GM21515 (cell line): ENCODE data around the gene VILL.

ENCODE experiments used
- ATAC-seq: cut with Tn5 transposase; IDR thresholded peaks from one replicate; pipeline ENCODE4 v1.9.1; 2021; ENCODE audit not compliant: unreplicated experiment

VILL gene

DNA sequence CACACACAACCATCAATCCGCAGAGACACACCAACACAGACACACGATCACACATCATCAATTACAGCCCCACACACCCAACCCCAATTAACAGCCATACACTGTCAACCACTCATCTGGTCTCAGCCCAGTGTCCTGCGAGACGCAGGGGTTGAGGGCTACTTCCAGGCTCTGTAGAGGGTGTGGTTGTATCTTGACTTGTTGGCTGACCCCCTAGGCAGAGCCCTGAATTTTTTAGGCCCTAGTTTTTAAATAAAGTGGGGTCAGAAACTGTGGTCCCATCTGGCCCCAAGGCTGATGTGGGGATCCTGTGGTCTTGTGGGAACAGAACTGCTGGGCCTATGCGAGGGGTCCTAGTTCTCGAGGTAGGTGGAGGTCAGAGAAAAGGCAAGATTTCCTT lies 9.2 kb downstream of the VILL start:
- ATAC-seq: no peak

- no peak for ATAC-seq
These were observed 9.8 kb downstream of the VILL start for GRCh38 chr3:38000242-38000916.

DNA sequence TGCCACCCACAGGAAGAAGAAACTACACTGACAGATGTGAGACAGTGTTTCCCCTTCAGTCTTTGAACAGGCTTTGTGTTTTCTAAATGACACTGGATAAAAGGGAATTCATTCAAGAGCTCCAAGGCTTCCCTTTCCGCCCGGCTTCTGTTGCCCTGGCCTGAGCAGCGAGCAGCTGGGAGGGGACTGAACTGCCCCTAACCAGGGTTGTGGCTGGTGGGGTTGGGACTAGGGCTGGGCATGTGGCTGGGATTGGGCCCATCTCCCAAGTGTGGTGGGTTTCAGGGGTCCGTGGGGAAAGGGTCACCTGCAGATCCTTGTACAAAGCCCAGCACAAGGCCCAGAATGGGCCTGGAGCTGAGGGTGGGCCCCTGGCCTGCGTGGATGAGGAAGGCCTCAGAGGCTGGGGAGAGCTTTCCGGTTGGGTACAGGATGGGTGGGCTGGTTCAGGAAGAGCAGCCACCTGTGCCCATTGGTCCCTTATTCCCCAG lies 10.4 kb downstream of the VILL start:
- ATAC-seq: no peak

DNA sequence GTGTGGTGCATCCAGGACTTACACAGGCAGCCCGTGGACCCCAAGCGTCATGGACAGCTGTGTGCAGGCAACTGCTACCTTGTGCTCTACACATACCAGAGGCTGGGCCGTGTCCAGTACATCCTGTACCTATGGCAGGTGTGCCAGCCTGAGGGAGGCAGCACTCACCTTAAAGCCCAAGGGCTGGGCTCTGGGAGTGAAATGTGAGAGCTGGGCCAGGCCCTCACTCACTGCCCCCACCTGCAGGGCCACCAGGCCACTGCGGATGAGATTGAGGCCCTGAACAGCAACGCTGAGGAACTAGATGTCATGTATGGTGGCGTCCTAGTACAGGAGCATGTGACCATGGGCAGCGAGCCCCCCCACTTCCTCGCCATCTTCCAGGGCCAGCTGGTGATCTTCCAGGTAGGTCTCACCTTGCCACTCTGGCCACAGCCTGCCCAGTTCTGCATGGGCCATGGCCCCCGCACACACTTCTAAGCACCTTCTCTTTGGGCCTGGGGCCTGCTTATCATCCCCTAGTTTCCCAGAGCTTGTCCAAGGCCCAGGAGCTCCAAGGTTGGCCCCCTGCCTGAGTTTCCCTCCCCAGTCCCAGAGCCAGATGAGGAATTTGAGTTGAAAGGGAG lies 11.0 kb downstream of the VILL start:
- no peak for ATAC-seq

- ATAC-seq: no peak
These were observed 11.8 kb downstream of the VILL start for GRCh38 chr3:38002291-38002876.

DNA sequence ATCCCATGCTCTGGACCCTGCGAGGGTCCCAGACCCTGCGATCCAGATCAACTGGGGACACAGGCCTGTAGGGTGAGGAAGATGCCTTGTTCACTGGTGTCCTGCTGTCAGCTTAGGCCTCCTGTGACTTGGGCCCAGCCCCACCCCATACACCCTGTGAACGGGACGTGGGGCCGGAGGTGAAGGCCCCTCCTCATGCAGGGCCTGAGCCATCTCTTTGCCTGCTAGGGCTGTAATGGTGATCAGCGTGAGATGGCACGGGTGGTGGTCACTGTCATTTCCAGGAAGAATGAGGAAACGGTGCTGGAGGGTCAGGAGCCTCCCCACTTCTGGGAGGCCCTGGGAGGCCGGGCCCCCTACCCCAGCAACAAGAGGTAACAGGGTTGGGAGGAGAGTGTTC lies 12.4 kb downstream of the VILL start:
- ATAC-seq: no peak

- peak; percentile 33 for ATAC-seq
These were observed 12.8 kb downstream of the VILL start for GRCh38 chr3:38003371-38003816.

- no peak for ATAC-seq
These were observed 13.3 kb downstream of the VILL start for GRCh38 chr3:38003817-38004414.

DNA sequence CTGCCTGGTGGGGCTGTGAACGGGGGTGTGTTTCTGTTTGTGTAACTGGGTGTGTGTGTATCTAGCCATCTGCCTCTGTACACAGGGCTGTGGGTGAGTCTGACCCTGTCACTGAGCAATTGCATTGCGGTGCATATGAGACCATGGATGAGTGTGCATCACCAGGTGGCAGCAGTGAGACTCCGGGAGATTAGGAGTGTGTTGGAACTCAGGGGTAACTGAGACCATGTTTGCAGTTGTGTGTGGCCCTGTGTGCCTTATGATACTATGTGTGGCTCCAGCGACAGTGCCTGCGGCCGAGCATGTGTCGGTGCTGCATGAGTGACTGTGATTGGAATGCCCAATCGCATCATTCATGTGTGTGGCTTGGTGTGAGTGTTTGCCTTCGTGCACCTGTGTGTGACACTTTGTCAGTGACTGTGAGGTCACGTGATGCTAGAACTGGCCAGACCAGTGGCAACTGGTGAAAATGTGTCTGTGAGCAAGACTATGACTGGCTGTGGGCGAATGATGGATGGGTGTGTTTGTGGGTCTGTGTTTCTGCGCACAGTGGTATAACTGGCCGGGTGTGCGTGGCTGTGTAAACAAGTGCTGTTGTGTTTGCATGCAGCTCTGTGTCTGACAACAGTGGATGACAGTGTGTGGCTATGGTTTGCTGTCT lies 14.0 kb downstream of the VILL start:
- peak; percentile 50 for ATAC-seq

DNA sequence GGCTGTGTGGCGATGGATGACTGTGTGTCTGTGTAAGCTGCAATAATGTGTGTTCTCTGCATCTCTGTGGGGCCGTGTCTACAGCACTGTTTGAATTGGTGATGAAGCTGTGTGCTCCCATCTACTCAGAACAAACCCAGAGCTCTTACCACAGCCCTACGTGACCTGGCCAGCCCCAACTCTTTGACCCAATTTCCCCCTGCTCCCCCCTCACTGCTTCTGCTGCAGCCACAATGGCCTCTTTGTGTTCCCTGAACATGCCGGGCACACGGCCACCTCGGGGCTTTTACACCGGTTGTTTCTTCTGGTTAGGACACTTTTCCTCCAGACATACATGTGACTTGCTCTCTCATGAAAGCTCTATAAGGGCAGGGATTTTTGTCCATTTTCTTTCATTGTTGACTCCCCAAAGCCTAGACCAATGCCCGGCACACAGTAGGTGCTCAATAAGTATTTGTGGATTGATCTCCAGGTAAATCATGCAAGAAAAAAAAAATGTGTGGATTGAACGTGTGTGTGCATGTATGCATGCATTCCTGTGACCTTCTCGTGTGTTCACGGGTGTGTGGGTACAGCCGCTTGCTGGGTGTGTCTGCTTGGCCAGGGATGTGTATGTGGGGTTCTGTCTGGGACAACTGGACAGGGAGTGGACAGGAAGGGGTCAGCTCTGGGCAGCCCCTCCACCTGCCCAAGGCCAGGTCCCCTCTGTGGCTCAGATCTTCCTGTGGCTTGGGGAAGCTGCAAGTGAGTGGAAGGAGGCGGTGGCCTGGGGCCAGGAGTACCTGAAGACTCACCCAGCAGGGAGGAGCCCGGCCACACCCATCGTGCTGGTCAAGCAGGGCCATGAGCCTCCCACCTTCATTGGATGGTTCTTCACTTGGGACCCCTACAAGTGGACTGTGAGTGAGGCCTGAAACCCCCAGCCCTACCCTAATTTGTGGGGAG lies 14.8 kb downstream of the VILL start:
- no peak for ATAC-seq

DNA sequence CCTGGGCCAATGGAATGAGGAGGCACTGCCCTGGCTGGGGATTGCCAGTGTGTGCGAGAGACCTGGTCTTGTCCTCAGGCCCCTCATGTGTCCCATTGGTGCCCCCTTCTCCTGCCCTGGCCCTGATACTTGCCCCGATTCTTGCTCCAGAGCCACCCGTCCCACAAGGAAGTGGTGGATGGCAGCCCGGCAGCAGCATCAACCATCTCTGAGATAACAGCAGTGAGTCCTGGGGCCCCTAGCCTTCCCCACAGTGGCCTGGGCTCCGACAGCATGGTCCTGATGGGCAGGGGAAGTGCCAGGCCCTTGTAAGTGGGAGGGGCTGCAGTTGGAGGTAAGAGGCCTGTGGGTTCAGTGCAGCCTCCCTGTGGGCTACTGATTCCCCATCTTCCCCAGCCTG lies 15.4 kb downstream of the VILL start:
- ATAC-seq: no peak

- ATAC-seq: no peak
These were observed 15.9 kb downstream of the VILL start for GRCh38 chr3:38006445-38006995.

DNA sequence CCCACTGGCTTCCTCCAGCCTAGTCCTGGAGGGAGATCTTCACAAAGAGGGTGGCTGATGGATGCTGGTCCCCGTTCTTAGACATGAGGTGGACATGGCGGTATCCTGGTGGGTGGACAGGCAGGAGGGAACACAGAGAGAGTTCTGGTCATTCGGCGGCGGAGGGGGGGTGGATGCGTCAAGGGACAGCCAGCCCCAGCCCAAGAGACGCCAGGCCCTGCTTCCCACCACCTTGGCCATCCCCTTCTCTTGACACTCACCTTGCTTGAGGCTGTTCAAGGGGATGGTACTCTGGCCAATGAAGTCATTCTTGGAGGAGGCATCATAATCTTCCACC lies 17.1 kb downstream of the VILL start:
- ATAC-seq: no peak

DNA sequence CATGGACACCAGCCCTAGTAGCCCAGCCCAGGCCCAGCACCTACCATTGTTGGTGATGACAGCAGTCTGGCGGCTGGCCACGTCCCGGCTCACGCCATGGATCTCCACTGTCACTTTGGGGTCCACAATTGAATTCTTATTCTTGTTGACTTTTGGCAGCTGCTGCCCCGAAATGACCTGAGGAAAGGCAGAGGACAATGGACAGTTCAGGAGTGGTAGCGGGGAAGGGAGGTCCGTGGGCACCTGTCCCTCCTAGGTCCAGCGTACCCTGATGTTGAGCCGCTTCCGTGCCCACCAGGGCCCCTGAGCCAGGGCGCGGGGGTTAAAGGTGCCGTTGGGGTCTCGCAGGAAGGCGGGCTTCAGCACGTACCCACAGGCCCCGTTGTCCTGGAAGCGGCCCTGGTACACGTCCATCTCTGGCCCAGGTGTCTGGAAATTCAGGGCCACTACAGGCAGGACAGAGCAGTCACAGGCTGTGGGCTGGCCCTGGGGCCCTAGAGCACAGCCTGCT lies 17.7 kb downstream of the VILL start:
- ATAC-seq: no peak

- ATAC-seq: no peak
These were observed 18.5 kb downstream of the VILL start for GRCh38 chr3:38008971-38009580.

- no peak for ATAC-seq
These were observed 19.4 kb downstream of the VILL start for GRCh38 chr3:38009807-38010591.

GRCh38 chr3:38011111-38011510 lies 20.5 kb downstream of the VILL start:
- ATAC-seq: no peak

DNA sequence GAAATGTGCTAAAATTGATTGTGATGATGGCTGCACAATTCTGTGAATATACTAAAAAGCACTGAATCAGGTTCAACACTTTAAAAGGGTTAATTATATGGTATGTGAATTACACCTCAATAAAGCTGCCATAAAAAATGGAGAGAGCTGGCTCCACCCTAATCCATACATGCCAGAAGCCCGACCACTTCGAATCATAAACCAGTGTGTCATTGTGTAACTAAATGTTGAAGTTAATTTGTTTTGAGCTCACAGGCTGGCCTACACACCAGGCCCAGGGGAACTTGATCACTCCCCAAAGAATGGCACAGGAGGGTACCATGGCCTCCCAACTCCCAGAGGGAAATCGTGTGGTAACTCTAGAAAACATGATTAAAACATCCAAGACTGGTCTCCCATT lies 24.9 kb downstream of the VILL start:
- ATAC-seq: no peak

DNA sequence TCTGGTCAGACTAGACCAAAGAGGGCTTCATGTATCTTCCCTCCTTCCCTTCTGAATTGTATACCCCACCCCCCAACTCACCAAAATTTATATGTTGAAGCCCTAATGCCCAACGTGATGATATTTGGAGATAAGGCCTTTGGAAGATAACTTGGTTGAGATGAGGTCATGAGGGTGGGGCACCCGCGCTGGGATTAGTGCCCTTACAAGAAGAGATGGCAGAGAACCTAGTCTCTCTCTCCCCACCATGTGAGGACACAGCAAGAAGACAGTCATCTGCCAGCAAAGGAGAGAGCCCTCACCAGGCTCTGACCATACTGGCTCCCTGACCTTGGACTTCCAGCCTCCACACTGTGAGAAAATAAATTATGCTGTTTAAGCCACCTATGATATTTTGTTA lies 25.4 kb downstream of the VILL start:
- no peak for ATAC-seq
